MM.1S (cell line): Measurements from ENCODE around the gene DDR1.

Experiments used
- EZH2phosphoT487 ChIP-seq: fragments of 300-600 bp; sonication (generic); IDR thresholded peaks from 2 replicates; pipeline ENCODE4 v1.6.1; 2018; ENCODE audit warnings: antibody characterized with exemption, low read length
- TF ChIP-seq, protein P1 (sequence below): fragments of 300-600 bp; sonication (generic); IDR thresholded peaks from 2 replicates; pipeline ENCODE4 v1.5.1; 2016; ENCODE audit warnings: antibody characterized with exemption, low read length, mixed read lengths

DNA sequence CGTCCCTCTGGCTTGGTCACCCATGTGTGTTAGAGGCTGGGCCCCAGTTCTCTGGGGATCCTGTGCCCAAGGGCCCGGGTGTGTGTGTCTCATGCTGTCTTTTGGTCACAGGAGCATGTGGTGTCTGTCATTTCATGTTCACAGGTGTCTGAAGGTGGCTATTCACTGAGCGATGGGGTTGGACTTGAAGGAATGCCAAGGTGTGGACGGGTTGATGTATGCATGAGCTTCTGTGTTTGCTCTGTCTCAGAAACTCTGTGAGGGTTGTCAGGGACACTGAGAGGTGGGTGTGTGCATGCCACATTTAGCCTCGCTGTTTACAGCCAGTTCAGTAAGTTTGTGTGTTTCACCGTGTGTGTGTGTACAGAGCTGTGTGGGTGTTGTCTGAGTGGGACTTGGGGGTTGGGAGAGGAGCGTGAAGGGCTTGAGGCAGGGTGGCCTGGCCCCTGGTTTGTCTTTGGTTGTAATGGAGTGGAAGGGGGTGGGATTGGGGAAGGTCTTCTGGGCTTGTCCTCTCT is 1.2 kb downstream of the DDR1 start:
- TF ChIP-seq, protein P1, sequence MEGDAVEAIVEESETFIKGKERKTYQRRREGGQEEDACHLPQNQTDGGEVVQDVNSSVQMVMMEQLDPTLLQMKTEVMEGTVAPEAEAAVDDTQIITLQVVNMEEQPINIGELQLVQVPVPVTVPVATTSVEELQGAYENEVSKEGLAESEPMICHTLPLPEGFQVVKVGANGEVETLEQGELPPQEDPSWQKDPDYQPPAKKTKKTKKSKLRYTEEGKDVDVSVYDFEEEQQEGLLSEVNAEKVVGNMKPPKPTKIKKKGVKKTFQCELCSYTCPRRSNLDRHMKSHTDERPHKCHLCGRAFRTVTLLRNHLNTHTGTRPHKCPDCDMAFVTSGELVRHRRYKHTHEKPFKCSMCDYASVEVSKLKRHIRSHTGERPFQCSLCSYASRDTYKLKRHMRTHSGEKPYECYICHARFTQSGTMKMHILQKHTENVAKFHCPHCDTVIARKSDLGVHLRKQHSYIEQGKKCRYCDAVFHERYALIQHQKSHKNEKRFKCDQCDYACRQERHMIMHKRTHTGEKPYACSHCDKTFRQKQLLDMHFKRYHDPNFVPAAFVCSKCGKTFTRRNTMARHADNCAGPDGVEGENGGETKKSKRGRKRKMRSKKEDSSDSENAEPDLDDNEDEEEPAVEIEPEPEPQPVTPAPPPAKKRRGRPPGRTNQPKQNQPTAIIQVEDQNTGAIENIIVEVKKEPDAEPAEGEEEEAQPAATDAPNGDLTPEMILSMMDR, result no peak
- no peak for TF ChIP-seq EZH2phosphoT487
